ENCODE results near the gene TMEM238L. TPM values are rescaled to one million over a fixed set of nuclear protein-coding genes. Genes with fewer than 3 reads are reported as not detected.
"Not testable (repeated sequence)": the region's sequence is repeated elsewhere in the genome, so short reads cannot be mapped to it uniquely, and the experiment has no call there.

Gene TMEM238L, protein sequence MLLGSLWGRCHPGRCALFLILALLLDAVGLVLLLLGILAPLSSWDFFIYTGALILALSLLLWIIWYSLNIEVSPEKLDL
- not detected for polyA plus RNA-seq (2013, experiment 1 of 2)
- not detected for polyA plus RNA-seq (2013, experiment 2 of 2)

DNA sequence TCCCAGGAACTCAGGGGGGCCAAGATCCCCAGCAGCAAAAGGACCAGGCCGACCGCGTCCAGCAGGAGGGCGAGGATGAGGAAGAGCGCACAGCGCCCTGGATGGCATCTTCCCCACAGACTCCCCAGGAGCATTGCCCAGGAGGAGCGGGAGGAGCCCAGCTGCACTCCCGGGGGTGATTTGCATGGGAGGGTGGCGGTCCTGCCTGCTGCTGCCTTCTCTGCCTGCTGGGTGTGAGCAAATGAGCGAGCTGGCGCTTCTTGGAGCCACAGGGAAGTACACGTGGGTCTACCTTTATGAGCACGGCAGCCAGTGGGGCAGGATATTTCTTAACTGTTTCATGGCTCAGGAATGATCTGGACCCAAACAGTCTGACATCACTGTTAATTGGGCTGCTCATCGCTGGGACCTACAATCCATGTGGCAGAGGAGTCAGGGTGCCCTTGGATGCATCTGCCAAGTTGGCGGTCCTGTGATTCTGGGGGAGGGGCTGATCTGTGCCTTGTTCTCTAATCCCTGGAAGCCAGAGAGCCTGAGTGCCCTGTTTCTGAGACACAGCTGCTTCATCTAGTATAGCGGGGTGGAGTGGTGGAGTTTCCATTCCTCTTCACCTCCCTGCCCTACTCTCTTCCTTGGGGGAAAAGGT is at the start of gene TMEM238L:
Gene TMEM238L (minus strand): TSS at position 270 of the 646 bp plus-strand sequence. CDS start 136 bp downstream, at position 134.
- Histone ChIP-seq H3K9ac (ENCODE audit: low read length) (no peak within 1 kb of the TSS), H2AFZ (ENCODE audit: low read depth, low read length) (no peak within 1 kb of the TSS), H3K36me3 (ENCODE audit: control insufficient read depth in 1 of 2, insufficient read depth in 2 of 2, low read depth in 1 of 2, low read length in 2 of 2) (no peaks in the 10 kb centered on the region), H3K27me3 (ENCODE audit: control insufficient read depth in 1 of 2, insufficient read depth in 1 of 2, low read length in 2 of 2) (peaks cover 0 to 4% of the 10 kb centered on the region in 2 experiments), H4K8ac (ENCODE audit: low read length) (no peak within 1 kb of the TSS), H3K4ac (ENCODE audit: low read depth in 1 of 2, low read length in 2 of 2) (no peak within 1 kb of the TSS), H3K4me1 (ENCODE audit: control insufficient read depth, insufficient read depth, low read depth, low read length) (no peaks in the 10 kb centered on the region), H3K4me2 (ENCODE audit: low read length, poor library complexity, severe bottlenecking) (no peak within 1 kb of the TSS), H2BK12ac (ENCODE audit: low read length in 2 of 2) (no peak within 1 kb of the TSS), H2BK5ac (ENCODE audit: low read depth, low read length, poor library complexity, severe bottlenecking) (no peak within 1 kb of the TSS), H3K27ac (ENCODE audit: low read length, poor library complexity, severe bottlenecking) (no peak within 1 kb of the TSS), H3K23ac (ENCODE audit: low read length in 2 of 2) (no peak within 1 kb of the TSS), H3K9me3 (ENCODE audit: control insufficient read depth, low read length) (no peaks in the 10 kb centered on the region), H3K18ac (ENCODE audit: low read depth in 1 of 2, low read length in 2 of 2) (no peak within 1 kb of the TSS), H3K14ac (ENCODE audit: low read length in 2 of 2) (no peak within 1 kb of the TSS), H2AK5ac (ENCODE audit: low read length, severe bottlenecking) (no peak within 1 kb of the TSS), H3K4me3 (ENCODE audit: insufficient read depth in 1 of 2, low read depth in 1 of 2, low read length in 2 of 2) (no peak within 1 kb of the TSS), H4K91ac (ENCODE audit: low read length) (no peak within 1 kb of the TSS), H2BK15ac (ENCODE audit: low read depth, poor library complexity, severe bottlenecking) (no peak within 1 kb of the TSS), H2BK120ac (ENCODE audit: low read depth, low read length) (no peak within 1 kb of the TSS), H3K79me1 (replicated peaks; ENCODE audit: low read length, poor library complexity, severe bottlenecking) (no peaks in the 10 kb centered on the region)
- WGBS: 77% methylated on average over 15 of the region's 16 CpGs
- no peak for DNase-seq

DNA sequence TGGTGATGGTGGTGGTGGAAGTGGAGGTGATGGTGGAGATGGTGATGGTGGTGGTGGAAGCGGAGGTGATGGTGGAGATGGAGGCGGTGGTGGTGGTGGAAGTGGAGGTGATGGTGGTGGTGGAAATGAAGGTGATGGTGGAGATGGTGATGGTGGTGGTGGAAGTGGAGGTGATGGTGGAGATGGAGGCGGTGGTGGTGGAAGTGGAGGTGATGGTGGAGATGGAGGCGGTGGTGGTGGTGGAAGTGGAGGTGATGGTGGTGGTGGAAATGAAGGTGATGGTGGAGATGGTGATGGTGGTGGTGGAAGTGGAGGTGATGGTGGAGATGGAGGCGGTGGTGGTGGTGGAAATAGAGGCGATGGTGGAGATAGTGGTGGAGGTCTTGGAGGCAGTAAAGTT is 42.7 kb upstream of the TMEM238L start:
- WGBS: 85% methylated on average over 6 of the region's 6 CpGs

DNA sequence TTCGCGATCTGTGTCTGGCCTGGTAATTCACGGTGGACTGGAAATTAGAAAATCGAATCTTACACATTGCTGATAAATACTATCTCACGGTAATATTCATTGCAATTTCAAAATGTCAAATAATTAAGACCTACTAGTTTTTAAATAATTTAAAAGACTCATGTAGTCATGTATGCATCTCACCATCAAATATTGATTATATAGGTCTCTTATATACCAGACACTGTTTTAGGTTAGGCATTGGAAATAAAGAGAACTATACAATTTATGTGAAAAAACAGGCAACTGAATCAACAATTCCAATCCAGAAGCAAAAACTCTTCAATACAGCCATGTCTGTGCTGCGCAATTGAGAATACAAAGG is 41.5 kb upstream of the TMEM238L start:
- no peak overlapping the region for H3K4ac ChIP-seq (ENCODE audit: low read depth in 1 of 2, low read length in 2 of 2)
- H3K27me3 ChIP-seq (ENCODE audit: control insufficient read depth in 1 of 2, insufficient read depth in 1 of 2, low read length in 2 of 2): peaks cover 12 to 14% of the 10 kb centered on the region in 2 experiments
- no peak overlapping the region for H2BK120ac ChIP-seq (ENCODE audit: low read depth, low read length)
- WGBS: 100% methylated on average over 1 of the region's 6 CpGs
- no peak overlapping the region for H4K91ac ChIP-seq (ENCODE audit: low read length)
- H3K23ac ChIP-seq (ENCODE audit: low read length in 2 of 2): no peak overlapping the region
- no peak overlapping the region for H2BK12ac ChIP-seq (ENCODE audit: low read length in 2 of 2)
- H3K27ac ChIP-seq (ENCODE audit: low read length, poor library complexity, severe bottlenecking): no peak overlapping the region
- no peak overlapping the region for H2AFZ ChIP-seq (ENCODE audit: low read depth, low read length)
- H2BK15ac ChIP-seq (ENCODE audit: low read depth, poor library complexity, severe bottlenecking): no peak overlapping the region
- H3K4me3 ChIP-seq (ENCODE audit: insufficient read depth in 1 of 2, low read depth in 1 of 2, low read length in 2 of 2): peak overlapping the region in 1 of 2 experiments; percentile 81
- no peaks in the 10 kb centered on the region for H3K4me1 ChIP-seq (ENCODE audit: control insufficient read depth, insufficient read depth, low read depth, low read length)
- no peak for DNase-seq
- no peak overlapping the region for H4K8ac ChIP-seq (ENCODE audit: low read length)
- H3K14ac ChIP-seq (ENCODE audit: low read length in 2 of 2): no peak overlapping the region
- H3K36me3 ChIP-seq (ENCODE audit: control insufficient read depth in 1 of 2, insufficient read depth in 2 of 2, low read depth in 1 of 2, low read length in 2 of 2): no peaks in the 10 kb centered on the region
- H2AK5ac ChIP-seq (ENCODE audit: low read length, severe bottlenecking): no peak overlapping the region
- peak overlapping the region; percentile 78 for H3K4me2 ChIP-seq (ENCODE audit: low read length, poor library complexity, severe bottlenecking)
- H3K18ac ChIP-seq (ENCODE audit: low read depth in 1 of 2, low read length in 2 of 2): no peak overlapping the region
- no peak overlapping the region for H2BK5ac ChIP-seq (ENCODE audit: low read depth, low read length, poor library complexity, severe bottlenecking)
- H3K9me3 ChIP-seq (ENCODE audit: control insufficient read depth, low read length): peaks cover 4% of the 10 kb centered on the region
- H3K9ac ChIP-seq (ENCODE audit: low read length): no peak overlapping the region
- no peaks in the 10 kb centered on the region for H3K79me1 ChIP-seq (replicated peaks; ENCODE audit: low read length, poor library complexity, severe bottlenecking)

More for the DNA sequence above, 42.7 kb upstream of the TMEM238L start:
- not testable (repeated sequence) for H3K27ac ChIP-seq (ENCODE audit: low read length, poor library complexity, severe bottlenecking); H3K18ac ChIP-seq (ENCODE audit: low read depth in 1 of 2, low read length in 2 of 2); H3K14ac ChIP-seq (ENCODE audit: low read length in 2 of 2); H2BK12ac ChIP-seq (ENCODE audit: low read length in 2 of 2); H2BK120ac ChIP-seq (ENCODE audit: low read depth, low read length); H2BK15ac ChIP-seq (ENCODE audit: low read depth, poor library complexity, severe bottlenecking); H3K4me2 ChIP-seq (ENCODE audit: low read length, poor library complexity, severe bottlenecking); H3K23ac ChIP-seq (ENCODE audit: low read length in 2 of 2); H3K4ac ChIP-seq (ENCODE audit: low read depth in 1 of 2, low read length in 2 of 2); H3K36me3 ChIP-seq (ENCODE audit: control insufficient read depth in 1 of 2, insufficient read depth in 2 of 2, low read depth in 1 of 2, low read length in 2 of 2); H2BK5ac ChIP-seq (ENCODE audit: low read depth, low read length, poor library complexity, severe bottlenecking); H2AFZ ChIP-seq (ENCODE audit: low read depth, low read length); H3K4me3 ChIP-seq (ENCODE audit: insufficient read depth in 1 of 2, low read depth in 1 of 2, low read length in 2 of 2); H4K91ac ChIP-seq (ENCODE audit: low read length); H3K9me3 ChIP-seq (ENCODE audit: control insufficient read depth, low read length); H3K9ac ChIP-seq (ENCODE audit: low read length); H3K79me1 ChIP-seq (replicated peaks; ENCODE audit: low read length, poor library complexity, severe bottlenecking); H2AK5ac ChIP-seq (ENCODE audit: low read length, severe bottlenecking); H4K8ac ChIP-seq (ENCODE audit: low read length); DNase-seq; H3K4me1 ChIP-seq (ENCODE audit: control insufficient read depth, insufficient read depth, low read depth, low read length)
- H3K27me3 ChIP-seq (ENCODE audit: control insufficient read depth in 1 of 2, insufficient read depth in 1 of 2, low read length in 2 of 2): peaks cover 12 to 14% of the 10 kb centered on the region in 2 experiments

DNA sequence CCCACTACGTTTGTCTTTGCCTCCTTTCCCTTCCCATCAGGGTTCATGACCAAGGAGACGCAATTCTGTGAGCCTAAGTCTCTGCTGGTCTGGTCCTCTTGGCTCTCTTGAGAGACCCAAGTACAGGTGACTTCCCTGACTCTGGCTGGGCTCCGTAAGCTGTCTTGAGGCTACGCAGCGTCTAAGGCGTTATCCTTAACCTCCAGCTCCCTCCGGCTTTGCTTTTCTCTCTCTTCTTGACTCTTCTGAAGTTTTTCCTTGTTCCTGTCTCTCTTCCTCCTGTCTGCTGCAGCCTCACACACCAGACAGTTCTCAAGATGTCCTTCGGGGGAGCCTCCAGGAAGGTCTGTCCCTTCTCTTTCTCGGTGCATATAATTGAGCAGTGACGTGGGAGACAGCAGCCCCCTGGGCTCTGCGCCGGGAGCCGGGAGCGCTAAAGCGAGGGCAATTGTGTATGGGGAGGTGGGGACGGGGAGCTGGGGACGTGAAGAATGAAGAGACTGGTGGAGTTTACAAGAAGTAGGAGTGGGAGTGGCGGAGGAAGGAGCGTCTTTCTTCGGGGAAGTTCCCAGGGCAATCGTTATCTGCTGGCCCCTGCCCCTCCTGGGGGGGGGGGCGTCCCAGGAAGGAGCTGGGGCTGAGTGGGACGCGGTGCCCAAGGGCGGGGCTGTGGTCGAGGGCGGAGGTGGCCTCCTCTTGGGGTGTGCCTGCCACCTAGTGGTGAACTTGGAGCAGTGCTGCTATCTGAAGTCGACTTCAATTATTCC is 40.9 kb upstream of the TMEM238L start:
- Histone ChIP-seq H2AK5ac (ENCODE audit: low read length, severe bottlenecking) (no peak overlapping the region), H2AFZ (ENCODE audit: low read depth, low read length) (peak overlapping the region; percentile 89), H2BK5ac (ENCODE audit: low read depth, low read length, poor library complexity, severe bottlenecking) (no peak overlapping the region), H3K27me3 (ENCODE audit: control insufficient read depth in 1 of 2, insufficient read depth in 1 of 2, low read length in 2 of 2) (peaks cover 12 to 14% of the 10 kb centered on the region in 2 experiments), H3K14ac (ENCODE audit: low read length in 2 of 2) (no peak overlapping the region), H3K4me1 (ENCODE audit: control insufficient read depth, insufficient read depth, low read depth, low read length) (no peaks in the 10 kb centered on the region), H4K8ac (ENCODE audit: low read length) (no peak overlapping the region), H2BK15ac (ENCODE audit: low read depth, poor library complexity, severe bottlenecking) (no peak overlapping the region), H3K79me1 (replicated peaks; ENCODE audit: low read length, poor library complexity, severe bottlenecking) (no peaks in the 10 kb centered on the region), H3K4ac (ENCODE audit: low read depth in 1 of 2, low read length in 2 of 2) (no peak overlapping the region), H3K4me2 (ENCODE audit: low read length, poor library complexity, severe bottlenecking) (peak overlapping the region; percentile 78), H2BK12ac (ENCODE audit: low read length in 2 of 2) (no peak overlapping the region), H3K18ac (ENCODE audit: low read depth in 1 of 2, low read length in 2 of 2) (no peak overlapping the region), H4K91ac (ENCODE audit: low read length) (no peak overlapping the region), H3K23ac (ENCODE audit: low read length in 2 of 2) (no peak overlapping the region), H3K9me3 (ENCODE audit: control insufficient read depth, low read length) (peaks cover 4% of the 10 kb centered on the region), H3K27ac (ENCODE audit: low read length, poor library complexity, severe bottlenecking) (no peak overlapping the region), H3K4me3 (ENCODE audit: insufficient read depth in 1 of 2, low read depth in 1 of 2, low read length in 2 of 2) (peak overlapping the region; percentile 44 to 81), H2BK120ac (ENCODE audit: low read depth, low read length) (no peak overlapping the region), H3K36me3 (ENCODE audit: control insufficient read depth in 1 of 2, insufficient read depth in 2 of 2, low read depth in 1 of 2, low read length in 2 of 2) (no peaks in the 10 kb centered on the region), H3K9ac (ENCODE audit: low read length) (peak overlapping the region; percentile 73)
- 2% methylated on average over 24 of the region's 28 CpGs for WGBS
- DNase-seq: peak; percentile 57
